ENCODE data around the gene DUSP9.

- TF ChIP-seq, protein P1, sequence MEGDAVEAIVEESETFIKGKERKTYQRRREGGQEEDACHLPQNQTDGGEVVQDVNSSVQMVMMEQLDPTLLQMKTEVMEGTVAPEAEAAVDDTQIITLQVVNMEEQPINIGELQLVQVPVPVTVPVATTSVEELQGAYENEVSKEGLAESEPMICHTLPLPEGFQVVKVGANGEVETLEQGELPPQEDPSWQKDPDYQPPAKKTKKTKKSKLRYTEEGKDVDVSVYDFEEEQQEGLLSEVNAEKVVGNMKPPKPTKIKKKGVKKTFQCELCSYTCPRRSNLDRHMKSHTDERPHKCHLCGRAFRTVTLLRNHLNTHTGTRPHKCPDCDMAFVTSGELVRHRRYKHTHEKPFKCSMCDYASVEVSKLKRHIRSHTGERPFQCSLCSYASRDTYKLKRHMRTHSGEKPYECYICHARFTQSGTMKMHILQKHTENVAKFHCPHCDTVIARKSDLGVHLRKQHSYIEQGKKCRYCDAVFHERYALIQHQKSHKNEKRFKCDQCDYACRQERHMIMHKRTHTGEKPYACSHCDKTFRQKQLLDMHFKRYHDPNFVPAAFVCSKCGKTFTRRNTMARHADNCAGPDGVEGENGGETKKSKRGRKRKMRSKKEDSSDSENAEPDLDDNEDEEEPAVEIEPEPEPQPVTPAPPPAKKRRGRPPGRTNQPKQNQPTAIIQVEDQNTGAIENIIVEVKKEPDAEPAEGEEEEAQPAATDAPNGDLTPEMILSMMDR (IDR thresholded peaks at IDR 0.05 in 2 of 3, conservative IDR thresholded peaks at IDR 0.05 in 1 of 3; ENCODE audit: borderline replicate concordance in 1 of 3, insufficient read depth in 1 of 3, low read depth in 2 of 3, low read length in 2 of 3), result peak in 2 of 3 experiments; percentile 44 to 46; a peak in 4 of 6 replicates
- TF ChIP-seq MAX (IDR thresholded peaks at IDR 0.05), result no peak
- TF ChIP-seq CEBPB (IDR thresholded peaks at IDR 0.05; ENCODE audit: low read depth), result no peak
- no peak for TF ChIP-seq SIN3A (IDR thresholded peaks at IDR 0.05; ENCODE audit: low read depth)
These were observed 2.3 kb downstream of the DUSP9 start for GRCh38 chrX:153649178-153649914.

All from HCT116 (cell line).